HG02885 (cell line): ENCODE data around the gene GIMAP4.
"Not testable (repeated sequence)": the region's sequence is repeated elsewhere in the genome, so short reads cannot be mapped to it uniquely, and the experiment has no call there.

Experiments used
- ATAC-seq: cut with Tn5 transposase; IDR thresholded peaks from one replicate; pipeline ENCODE4 v1.9.1; 2021; ENCODE audit warnings: mild to moderate bottlenecking; ENCODE audit not compliant: unreplicated experiment, poor library complexity

Gene GIMAP4

DNA sequence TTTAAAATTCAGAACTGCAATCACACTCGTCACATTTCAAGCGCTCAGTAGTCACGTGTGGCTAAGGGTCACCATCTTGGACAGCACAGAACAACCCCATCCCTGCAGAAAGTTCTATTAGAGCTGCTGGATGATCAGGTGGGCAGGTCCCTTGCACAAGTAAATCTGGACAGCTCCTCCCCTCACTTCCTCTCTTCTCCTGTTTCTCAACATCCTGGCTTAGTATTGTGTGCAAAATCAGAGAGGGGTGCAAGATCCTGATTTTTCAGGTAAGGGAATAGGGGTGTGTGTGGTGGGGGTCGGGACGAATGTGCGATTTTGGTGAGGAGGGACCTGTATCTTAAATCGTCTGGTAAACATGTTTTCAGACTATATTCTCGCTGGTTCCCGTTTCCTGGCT, at the start of gene GIMAP4:
Gene GIMAP4 (plus strand): TSS at position 222 of the 400 bp plus-strand sequence. CDS start 2,512 bp downstream, outside the sequence.
- ATAC-seq, result no peak

DNA sequence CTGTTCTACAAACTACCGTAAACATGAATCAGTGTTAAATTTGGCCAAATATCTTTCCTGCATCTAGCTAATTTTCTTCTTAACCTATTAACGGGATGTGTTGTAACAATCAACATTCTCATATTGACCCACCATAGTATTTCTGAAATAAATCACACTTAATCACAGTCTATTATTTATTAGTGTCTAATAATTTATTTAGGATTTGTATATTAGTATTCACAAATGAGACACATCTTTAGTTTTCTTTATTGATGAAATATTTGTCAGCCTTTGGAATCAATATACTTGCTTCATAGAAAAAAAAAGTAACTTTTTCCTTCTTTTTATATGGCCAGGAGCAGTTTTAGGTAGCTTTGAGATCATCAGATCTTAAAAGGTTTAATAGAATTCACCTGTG, 47.9 kb upstream of the GIMAP4 start:
- ATAC-seq, result no peak

DNA sequence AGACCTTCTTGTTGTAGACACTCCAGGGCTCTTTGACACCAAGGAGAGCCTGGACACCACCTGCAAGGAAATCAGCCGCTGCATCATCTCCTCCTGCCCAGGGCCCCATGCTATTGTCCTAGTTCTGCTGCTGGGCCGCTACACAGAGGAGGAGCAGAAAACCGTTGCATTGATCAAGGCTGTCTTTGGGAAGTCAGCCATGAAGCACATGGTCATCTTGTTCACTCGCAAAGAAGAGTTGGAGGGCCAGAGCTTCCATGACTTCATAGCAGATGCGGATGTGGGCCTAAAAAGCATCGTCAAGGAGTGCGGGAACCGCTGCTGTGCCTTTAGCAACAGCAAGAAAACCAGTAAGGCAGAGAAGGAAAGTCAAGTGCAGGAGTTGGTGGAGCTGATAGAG, 47.0 kb upstream of the GIMAP4 start:
- no peak for ATAC-seq

DNA sequence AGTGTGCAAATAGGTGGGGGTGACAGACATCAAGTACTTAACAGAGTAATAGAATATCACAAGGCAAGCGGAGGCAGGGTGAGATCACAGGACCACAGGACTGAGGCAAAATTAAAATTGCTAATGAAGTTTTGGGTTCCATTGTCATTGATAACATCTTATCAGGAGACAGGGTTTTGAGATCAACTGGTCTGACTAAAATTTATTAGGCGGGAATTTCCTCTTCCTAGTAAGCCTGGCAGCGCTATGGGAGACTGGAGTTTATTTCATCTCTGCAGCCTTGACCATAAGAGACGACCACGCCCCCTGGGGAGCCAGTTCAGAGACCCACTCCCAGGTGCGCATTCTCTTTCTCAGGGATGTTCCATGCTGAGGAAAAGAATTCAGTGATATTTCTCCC, 44.3 kb upstream of the GIMAP4 start:
- not testable (repeated sequence) for ATAC-seq

DNA sequence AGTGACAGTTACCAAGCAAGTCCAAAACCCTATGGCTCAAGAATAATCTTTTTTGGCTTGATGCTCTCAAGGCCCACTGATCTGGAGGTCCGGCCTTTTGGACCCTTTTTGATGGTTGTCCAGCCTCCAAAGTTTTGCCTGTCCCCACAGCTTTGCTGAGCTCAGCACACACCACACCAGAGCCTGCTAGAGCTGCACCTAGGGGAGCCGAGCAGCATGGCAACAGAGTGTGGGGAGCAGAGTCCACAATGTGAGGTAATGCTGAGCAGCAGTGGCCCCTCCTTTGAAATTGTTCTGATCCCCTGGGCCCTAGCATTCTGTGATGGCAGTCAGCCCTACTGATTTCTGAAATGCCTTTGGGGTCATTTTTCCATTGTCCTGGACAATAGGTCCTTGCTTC, 43.2 kb upstream of the GIMAP4 start:
- ATAC-seq, result no peak

DNA sequence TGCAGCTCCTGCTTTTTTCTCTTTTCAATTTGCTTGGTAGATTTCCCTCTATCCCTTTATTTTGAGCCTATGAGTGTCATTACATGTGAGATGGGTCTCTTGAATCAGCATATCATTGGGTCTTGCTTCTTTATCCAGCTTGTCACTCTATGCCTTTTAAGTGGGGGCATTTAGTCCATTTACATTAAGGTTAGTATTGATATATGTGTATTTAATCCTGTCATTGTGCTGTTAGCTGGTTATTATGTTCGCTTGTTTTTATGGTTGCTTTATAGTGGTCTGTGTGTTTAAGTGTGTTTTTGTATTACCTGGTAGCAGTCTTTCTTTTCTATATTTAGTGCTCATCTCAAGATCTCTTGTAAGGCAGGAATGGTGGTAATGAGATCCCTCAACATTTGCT, 35.5 kb upstream of the GIMAP4 start:
- no peak for ATAC-seq

DNA sequence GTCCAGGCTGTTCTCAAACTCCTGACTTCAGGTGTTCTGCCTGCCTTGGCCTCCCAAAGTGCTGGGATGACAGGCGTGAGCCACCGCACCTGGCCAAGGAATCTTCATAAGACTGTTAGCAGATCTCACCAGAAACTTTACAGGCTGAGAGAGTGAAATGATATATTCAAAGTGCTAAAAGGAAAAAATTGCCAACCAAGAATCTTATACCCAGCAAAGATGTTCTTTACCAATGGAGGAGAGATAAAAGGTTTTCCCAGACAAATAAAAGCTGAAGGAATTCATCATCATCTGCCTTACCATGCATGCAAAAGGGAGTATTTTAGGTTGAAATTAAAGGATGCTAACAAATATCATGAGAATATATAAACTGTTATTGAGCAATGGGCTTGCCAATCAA, 28.9 kb upstream of the GIMAP4 start:
- no peak for ATAC-seq

DNA sequence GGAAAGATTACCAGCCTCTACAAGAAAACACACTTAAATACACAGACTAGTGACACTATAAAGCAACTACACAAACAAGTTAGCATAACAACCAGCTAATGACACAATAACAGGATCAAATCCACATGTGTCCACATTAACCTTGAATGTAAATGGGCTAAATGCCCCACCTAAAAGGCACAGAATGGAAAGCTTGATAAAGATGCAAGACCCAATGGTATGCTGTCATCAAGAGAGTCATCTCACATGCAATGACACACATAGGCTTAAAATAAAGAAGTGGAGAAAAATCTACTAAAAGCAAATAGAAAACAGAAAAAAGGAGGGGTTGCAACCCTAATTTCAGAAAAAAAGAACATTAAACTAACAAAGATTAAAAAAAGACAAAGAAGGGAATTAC, 14.0 kb upstream of the GIMAP4 start:
- no peak for ATAC-seq

DNA sequence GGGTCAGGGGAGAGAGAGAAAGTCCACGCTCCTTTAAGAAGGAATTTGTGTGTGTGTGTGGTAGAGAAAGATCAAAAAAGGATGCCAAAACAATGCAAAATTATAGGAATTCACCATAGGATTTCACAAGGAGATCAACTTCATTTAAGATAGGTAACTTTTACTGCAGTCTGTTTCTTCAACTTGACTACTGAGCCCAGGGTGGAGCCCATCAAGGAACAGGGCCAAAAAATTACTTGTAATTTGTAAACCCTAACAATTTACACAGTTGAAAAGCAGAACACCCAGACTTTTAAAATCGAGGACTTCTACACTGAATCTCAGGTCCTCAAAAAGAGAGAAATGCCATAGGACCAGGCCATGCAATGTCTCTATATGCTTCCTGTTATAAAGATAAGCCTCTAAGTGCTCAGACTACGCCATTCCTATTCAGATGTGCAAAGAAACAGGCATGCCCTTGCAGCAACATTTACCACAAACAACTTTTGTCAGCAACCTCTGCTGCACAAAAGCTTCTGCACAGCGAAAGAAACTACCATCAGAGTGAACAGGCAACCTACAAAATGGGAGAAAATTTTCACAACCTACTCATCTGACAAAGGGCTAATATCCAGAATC, 10.6 kb upstream of the GIMAP4 start:
- ATAC-seq, result no peak

DNA sequence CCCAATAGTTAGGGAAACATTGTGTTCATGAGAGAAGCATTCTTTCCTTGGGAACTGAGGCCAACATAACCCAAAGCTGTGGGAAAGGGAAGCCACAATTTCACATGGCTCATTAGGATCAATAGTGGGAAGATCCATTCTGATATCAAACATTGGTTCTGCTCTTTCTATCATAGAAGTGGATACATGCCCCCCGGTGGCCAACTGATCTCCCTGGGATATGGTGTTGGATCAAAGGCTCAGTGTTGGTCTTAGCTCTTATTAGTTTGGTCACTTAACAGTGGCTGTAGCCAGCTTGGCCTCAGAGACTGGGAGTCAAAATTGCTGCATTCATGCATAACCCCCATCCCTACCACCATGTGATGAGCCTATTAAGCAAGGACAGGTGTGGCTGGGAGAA, 6.7 kb upstream of the GIMAP4 start:
- no peak for ATAC-seq

DNA sequence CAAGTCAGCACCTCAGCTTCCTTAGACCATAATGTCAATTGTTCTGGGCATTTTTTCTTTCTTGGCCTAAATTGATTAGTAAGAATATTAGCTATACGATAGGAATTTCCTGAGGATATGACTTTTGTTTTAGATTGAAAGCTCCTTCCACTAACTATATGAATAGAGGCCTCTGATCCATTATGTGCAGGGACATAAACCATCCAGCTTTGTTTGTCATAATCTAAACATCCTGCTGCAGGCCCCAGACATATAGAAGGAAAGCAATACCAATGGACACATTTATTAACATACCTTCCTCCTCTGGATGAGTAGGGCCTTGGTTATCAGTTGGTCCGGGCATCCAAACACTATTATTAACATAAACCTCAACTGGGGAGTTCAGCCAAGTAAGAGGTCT, 4.3 kb upstream of the GIMAP4 start:
- no peak for ATAC-seq

DNA sequence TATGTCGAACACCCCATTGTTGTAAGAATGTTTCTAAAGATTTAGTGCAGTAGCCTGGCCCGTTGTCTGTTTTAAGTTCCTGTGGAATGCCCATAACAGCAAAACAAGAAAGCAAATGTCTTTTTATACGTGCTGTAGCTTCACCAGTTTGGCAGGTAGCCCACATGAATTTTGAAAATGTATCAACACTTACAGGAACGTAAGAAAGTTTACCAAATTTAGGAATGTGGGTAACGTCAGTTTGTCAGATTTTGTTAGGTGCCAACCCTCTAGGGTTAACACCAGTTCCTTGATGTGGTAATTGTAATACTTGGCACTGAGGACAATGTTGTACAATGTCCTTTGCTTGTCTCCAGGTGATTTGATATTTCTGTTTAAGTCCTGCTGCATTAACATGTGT, 3.2 kb upstream of the GIMAP4 start:
- no peak for ATAC-seq

DNA sequence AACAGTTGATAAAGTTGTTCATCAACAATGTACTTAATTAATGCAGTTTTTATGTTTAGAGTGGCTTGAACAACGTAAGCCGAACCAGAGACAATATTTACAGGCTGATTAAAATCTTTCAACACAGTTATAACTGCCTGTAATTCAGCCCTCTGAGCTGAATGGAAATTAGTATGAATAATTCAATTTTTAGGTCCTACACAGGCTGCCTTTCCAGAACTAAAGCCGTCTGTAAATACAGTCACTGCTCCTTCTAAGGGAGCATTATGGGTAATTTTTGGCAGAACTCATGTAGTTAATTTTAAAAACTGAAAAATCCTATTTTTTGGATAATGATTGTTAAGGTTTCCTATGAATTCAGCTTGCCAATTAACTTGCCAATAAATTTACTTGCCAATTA, 2.6 kb upstream of the GIMAP4 start:
- no peak for ATAC-seq

DNA sequence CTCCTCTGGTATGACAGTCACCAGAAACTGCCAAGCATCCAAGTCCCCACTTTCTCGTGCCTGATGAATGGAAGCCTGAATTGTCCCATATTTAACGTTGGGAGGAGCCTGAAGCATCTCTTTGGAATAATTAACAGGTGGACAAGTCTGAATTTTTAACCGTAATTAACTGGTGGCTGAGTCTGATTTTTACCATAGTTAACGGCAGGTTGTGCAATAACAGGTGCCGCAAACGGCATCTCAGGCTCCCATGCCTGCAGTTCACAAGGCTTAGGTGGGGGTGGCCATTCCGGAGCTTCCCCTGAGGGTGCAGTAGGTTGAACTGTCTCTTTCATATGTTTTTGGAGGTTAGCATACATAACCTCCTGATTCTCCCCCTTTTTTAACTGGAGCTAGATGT, 2.0 kb upstream of the GIMAP4 start:
- ATAC-seq, result no peak

DNA sequence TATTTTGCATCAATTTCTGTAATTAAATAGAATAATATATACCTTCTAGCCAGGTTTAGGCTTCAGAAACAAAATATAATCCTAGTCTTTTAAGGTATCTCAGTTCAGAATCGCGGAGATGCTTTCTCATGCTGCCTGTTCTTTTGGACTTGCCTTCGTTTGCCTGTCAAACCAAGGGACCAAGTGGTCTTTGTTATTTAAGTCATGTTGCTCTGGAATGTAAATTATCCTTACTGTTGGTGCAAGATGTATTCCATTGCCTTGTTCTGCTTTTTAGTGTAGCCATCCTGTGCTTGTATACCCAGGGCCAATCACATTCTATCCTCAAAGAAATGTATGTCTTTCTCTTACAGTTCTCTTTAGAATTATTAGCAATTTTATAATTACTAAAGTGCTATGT, 1.1 kb upstream of the GIMAP4 start:
- ATAC-seq, result no peak

DNA sequence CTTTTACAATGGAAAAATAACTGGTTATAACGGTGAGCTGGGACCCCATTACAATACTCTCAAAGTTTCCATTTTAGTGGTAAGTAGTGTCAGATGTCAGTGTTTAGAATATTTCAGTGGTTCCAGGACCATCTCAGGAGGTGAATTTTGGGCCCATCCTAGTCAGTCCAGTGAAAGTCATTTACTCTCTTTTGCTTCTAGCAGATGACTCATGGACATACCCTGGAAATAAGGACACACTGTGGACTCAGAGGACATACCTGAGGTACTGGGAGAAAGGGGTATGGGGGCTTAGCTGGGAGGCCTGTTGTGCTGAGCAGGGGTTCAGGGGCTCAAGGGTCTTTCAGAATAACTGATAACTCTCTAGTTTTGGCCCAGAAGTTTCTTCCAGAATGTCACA, 618 bp upstream of the GIMAP4 start:
- no peak for ATAC-seq

DNA sequence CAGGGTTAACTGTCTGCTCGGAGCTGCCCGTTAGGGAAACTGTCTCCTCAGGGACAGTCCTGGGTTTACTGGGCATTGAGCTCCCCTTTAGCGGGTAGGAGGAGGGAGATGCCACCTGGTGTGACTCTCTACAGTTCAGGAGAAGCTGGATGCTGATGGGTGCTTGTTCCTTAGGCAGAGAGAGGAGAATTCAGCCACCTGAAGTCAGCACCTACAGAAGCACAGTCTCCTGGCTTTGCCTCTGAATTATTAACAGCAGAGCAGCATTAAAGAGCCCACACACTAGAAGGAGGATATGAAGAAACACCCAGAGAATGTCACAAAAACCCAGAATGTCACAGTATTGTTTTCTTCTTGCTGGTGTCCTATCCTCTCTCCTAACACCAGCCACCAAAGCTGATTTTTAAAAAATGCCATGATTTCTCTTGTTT, 696 bp downstream of the GIMAP4 start:
- no peak for ATAC-seq

DNA sequence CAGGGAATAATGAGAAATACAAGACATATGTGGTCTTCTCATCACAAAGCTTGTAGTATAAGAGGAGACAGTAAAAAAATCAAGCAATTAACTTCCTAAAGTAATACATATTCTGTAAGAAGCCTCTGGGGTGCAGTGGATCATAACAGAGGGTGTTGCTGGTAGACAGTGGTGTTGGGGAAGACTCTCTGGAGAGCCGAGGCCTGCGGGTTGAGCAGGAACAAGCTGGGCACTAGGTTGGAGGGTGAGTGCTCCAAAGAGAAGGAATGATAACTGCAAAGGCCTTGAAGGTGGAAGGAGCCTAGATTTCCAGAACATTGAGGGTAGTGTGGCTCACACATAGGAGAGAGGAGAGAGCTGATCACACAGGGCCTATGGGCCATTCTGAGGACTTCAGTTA, 1.5 kb downstream of the GIMAP4 start:
- ATAC-seq, result no peak

DNA sequence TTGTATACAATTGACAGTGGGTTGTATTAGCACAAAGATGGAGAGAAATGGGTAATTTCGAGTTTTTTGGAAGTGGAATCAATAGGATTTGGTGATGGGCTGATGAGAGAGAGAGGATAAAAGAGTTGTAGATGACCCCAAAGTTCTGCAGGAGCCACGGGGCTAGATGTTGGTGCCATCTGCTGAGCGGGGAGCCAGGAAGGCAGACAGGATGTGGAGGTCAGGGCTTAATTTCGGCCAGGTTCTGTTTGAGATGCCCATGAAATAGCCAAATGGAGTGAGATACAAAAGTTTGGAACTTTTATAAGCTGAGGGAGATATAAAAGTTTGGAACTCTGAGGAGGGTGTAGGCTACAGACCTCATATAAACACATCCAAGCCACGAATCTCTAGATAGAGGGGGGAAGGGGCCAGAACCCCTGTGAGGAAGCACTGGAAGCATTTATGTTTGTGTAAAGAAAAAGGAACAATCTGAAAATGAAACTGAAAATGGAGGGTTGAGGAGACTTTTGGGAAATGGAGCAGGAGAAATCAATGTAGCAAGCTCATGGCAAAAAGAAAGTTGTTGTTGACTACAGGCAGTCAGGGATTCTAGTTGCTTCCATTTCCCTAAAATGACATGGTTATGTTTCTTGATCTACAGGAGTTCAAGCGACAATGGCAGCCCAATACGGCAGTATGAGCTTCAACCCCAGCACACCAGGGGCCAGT, 2.2 kb downstream of the GIMAP4 start:
- ATAC-seq, result no peak

DNA sequence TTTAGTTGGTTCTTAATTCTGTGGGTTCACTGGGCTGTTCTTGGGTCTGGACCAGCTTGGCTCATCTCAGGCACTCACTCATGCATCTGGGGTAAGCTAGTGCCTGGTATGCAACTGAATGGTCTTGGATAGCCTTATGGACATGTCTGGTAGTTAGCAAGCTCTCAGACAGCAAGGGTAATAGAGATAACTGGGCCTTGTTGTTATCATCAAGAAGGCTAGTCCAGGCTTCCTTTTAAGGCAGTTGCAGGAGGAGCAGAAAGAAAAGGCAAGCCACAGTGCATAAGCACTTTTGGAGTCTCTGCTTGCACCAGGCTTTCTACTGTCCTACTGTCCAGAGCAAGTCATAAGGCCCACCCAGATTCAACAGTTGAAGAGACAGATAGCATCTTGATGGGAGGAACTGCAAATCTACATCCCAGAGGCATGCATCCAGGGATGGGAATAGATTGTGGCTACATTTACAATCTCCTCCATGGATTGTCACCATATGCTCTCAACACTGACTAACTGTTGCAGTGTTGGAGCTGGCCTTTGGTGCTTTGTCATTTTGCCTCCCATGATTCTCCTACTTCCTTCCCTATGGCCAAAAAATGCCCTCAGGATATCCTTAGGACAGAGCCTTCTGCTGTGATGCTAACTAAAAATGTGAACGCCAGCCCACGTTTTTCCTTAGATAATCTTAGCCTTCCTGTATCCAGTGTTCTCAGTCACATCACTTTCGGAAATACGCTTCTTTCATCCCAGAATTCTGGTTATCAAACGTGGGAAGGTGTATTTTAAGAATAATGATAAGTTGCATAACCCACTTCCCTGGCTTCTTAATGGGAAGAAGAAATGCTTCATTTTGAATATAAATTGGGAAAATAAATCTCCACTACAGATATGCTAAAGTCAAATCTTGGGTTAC, 3.6 kb downstream of the GIMAP4 start:
- no peak for ATAC-seq

DNA sequence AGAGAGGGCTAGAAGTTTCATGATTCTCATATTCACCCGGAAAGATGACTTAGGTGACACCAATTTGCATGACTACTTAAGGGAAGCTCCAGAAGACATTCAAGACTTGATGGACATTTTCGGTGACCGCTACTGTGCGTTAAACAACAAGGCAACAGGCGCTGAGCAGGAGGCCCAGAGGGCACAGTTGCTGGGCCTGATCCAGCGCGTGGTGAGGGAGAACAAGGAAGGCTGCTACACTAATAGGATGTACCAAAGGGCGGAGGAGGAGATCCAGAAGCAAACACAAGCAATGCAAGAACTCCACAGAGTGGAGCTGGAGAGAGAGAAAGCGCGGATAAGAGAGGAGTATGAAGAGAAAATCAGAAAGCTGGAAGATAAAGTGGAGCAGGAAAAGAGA, 5.3 kb downstream of the GIMAP4 start:
- ATAC-seq, result no peak
